Measurements from ENCODE around the gene OFD1. TPM values are rescaled to one million over a fixed set of nuclear protein-coding genes. Genes with fewer than 3 reads are reported as not detected.

The OFD1 gene
- polyA plus RNA-seq, 6 donors from 2014 or later, result 26.5 to 60.5 (median 50.4) TPM

Other genes starting within 250 kb of the OFD1 start
- not detected for gene EGFL6, start 165.1 kb upstream of the OFD1 start, polyA plus RNA-seq (ENCODE audit: low read depth in 6 of 6)
- gene TCEANC, start 81.6 kb upstream of the OFD1 start, polyA plus RNA-seq (ENCODE audit: low read depth in 6 of 6), result 10 to 100 TPM; 10.5 to 14.1 (median 13.3) TPM
- 10 to 100 TPM; 15.7 to 28.1 (median 20.1) TPM for gene RAB9A, start 45.6 kb upstream of the OFD1 start, polyA plus RNA-seq (ENCODE audit: low read depth in 6 of 6)
- 10 to 100 TPM; 39.9 to 53.9 (median 46.4) TPM for gene TRAPPC2, start 128 bp upstream of the OFD1 start, polyA plus RNA-seq (ENCODE audit: low read depth in 6 of 6)
- under 1 TPM; 0.30 to 0.94 (median 0.78) TPM for gene GPM6B, start 82.3 kb downstream of the OFD1 start, polyA plus RNA-seq (ENCODE audit: low read depth in 6 of 6)